ENCODE data around the gene CNTN2.

The CNTN2 gene

DNA sequence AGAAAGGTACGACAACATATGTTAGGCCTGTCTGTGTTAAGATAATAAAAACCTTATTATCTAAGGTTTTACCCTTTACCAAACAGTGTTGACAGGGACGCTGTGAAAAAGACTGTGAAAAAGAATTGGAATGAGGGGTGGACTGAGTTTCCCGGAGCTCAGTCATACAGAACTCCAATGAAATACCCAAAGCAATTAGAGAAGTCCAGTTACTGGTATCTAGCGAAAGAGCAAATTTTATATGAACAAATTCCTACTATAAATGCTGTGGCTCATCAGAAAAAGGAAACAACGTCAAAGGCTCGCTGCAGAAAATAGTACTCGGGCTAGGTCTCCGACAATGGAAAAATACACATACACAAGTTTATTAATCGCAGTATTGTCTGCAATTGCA, 79.5 kb downstream of the CNTN2 start:
- Histone ChIP-seq H3K36me3 (ENCODE audit: control insufficient read depth, insufficient read depth, low read length) (peaks cover 19% of the 10 kb centered on the region), H3K27ac (ENCODE audit: low read depth, low read length, severe bottlenecking) (peak overlapping the region; percentile 99), H3K9me3 (ENCODE audit: control insufficient read depth, low read length) (no peaks in the 10 kb centered on the region), H3K4me3 (ENCODE audit: extremely low read depth, insufficient read depth, low read length, poor library complexity, severe bottlenecking) (peak overlapping the region; percentile 98), H3K4me1 (ENCODE audit: control insufficient read depth, insufficient read depth, low read length, poor library complexity, severe bottlenecking) (peaks cover 4% of the 10 kb centered on the region)
- 80 to 86% methylated on average over 1 to 5 of the region's 9 CpGs for WGBS, 2 experiments (ENCODE audit: insufficient coverage in 2 of 2)

DNA sequence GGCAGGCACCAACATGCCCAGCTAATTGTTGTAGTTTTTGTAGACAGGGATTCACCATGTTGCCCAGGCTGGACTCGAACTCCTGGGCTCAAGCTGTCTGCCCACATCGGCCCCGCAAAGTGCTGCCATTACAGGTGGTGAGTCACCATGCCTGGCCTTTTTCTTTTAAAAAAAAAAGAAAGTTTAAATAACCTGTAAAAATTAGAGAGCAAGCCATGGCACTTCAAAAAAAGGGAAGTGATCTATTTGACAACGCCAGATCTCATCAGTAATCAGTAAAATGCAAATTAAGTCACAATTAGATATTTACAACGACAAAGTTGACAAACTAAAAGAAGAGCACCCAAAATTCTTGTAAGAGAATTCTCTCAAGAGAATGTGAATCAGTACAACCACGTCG, 81.7 kb downstream of the CNTN2 start:
- 86 to 97% methylated on average over 1 to 3 of the region's 7 CpGs for WGBS, 2 experiments (ENCODE audit: insufficient coverage in 2 of 2)
- Histone ChIP-seq H3K36me3 (ENCODE audit: control insufficient read depth, insufficient read depth, low read length) (no peaks in the 10 kb centered on the region), H3K9me3 (ENCODE audit: control insufficient read depth, low read length) (no peaks in the 10 kb centered on the region), H3K4me1 (ENCODE audit: control insufficient read depth, insufficient read depth, low read length, poor library complexity, severe bottlenecking) (peaks cover 4% of the 10 kb centered on the region), H3K4me3 (ENCODE audit: extremely low read depth, insufficient read depth, low read length, poor library complexity, severe bottlenecking) (no peak overlapping the region), H3K27ac (ENCODE audit: low read depth, low read length, severe bottlenecking) (no peak overlapping the region)

DNA sequence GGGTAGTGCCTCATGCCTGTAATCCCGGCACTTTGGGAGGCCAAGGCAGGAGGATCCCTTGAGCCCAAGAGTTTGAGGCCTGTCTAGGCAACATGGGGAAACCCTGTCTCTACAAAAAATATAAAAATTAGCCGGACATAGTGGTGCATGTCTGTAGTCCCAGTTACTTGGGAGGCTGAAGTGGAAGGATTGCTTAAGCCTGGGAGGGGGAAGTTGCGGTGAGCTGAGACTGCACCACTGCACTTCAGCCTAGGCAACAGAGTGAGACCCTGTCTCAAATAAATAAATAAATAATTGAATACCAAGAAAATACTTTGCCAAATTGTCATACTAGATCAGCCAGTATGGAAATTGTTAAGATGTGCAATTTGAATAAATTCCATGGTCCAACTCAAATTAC, 84.6 kb downstream of the CNTN2 start:
- Histone ChIP-seq H3K4me3 (ENCODE audit: extremely low read depth, insufficient read depth, low read length, poor library complexity, severe bottlenecking) (no peak overlapping the region), H3K27ac (ENCODE audit: low read depth, low read length, severe bottlenecking) (no peak overlapping the region), H3K4me1 (ENCODE audit: control insufficient read depth, insufficient read depth, low read length, poor library complexity, severe bottlenecking) (no peaks in the 10 kb centered on the region), H3K9me3 (ENCODE audit: control insufficient read depth, low read length) (no peaks in the 10 kb centered on the region), H3K36me3 (ENCODE audit: control insufficient read depth, insufficient read depth, low read length) (no peaks in the 10 kb centered on the region)
- 83 to 100% methylated on average over 1 to 2 of the region's 3 CpGs for WGBS, 2 experiments (ENCODE audit: insufficient coverage in 2 of 2)
